HCT116 (cell line): ENCODE results near the gene ZNRF4.

Experiments
- CBX3 ChIP-seq: IDR thresholded peaks from 2 replicates; pipeline ENCODE4 v1.6.1; 2012; ENCODE audit warnings: low read depth
- ELF1 ChIP-seq: IDR thresholded peaks from 2 replicates; pipeline ENCODE4 v1.6.1; 2012; ENCODE audit warnings: low read depth, borderline replicate concordance
- EZH2 ChIP-seq: fragments of 200-600 bp; sonication (generic); IDR thresholded peaks from 2 replicates; pipeline ENCODE4 v1.6.1; 2017; ENCODE audit warnings: antibody characterized with exemption, mixed run types
- EZH2phosphoT487 ChIP-seq: fragments of 200-600 bp; IDR thresholded peaks from 2 replicates; pipeline ENCODE4 v1.6.1; 2018; ENCODE audit warnings: antibody characterized with exemption, borderline replicate concordance
- JUND ChIP-seq: IDR thresholded peaks from 2 replicates; pipeline ENCODE4 v1.6.1; 2012
- POLR2A ChIP-seq: IDR thresholded peaks from 2 replicates; pipeline ENCODE4 v1.7.0; 2011; ENCODE audit warnings: borderline replicate concordance; ENCODE audit not compliant: insufficient read depth, insufficient read length; ENCODE audit errors: extremely low read depth
- POLR2AphosphoS5 ChIP-seq: IDR thresholded peaks from 2 replicates; pipeline ENCODE4 v1.6.1; 2011; ENCODE audit warnings: mild to moderate bottlenecking, low read depth, low read length, moderate library complexity
- RAD21 ChIP-seq: IDR thresholded peaks from 2 replicates; pipeline ENCODE4 v1.6.1; 2012; ENCODE audit warnings: low read depth, mild to moderate bottlenecking
- SIN3A ChIP-seq: IDR thresholded peaks from 2 replicates; pipeline ENCODE4 v1.6.1; 2012; ENCODE audit warnings: low read depth
- SRF ChIP-seq: IDR thresholded peaks from 2 replicates; pipeline ENCODE4 v1.6.1; 2012; ENCODE audit warnings: low read depth
- TF ChIP-seq, protein P1 (sequence below): IDR thresholded peaks from 2 replicates; pipeline ENCODE4 v1.6.1; 2012; ENCODE audit warnings: low read depth
- TF ChIP-seq, protein P2 (sequence below), 3 experiments: fragments of 200-600 bp in 1 of 3; sonication (generic) in 1 of 3; IDR thresholded peaks in 2 of 3; conservative IDR thresholded peaks in 1 of 3; 2 replicates each; pipeline ENCODE4 v1.5.1; 2012 to 2017; ENCODE audit warnings: low read depth in 2 of 3, low read length in 2 of 3, antibody characterized with exemption in 1 of 3, borderline replicate concordance in 1 of 3, control low read depth in 1 of 3, mild to moderate bottlenecking in 1 of 3, mixed read lengths in 1 of 3, mixed run types in 1 of 3, moderate library complexity in 1 of 3; ENCODE audit not compliant: insufficient read depth in 1 of 3

DNA sequence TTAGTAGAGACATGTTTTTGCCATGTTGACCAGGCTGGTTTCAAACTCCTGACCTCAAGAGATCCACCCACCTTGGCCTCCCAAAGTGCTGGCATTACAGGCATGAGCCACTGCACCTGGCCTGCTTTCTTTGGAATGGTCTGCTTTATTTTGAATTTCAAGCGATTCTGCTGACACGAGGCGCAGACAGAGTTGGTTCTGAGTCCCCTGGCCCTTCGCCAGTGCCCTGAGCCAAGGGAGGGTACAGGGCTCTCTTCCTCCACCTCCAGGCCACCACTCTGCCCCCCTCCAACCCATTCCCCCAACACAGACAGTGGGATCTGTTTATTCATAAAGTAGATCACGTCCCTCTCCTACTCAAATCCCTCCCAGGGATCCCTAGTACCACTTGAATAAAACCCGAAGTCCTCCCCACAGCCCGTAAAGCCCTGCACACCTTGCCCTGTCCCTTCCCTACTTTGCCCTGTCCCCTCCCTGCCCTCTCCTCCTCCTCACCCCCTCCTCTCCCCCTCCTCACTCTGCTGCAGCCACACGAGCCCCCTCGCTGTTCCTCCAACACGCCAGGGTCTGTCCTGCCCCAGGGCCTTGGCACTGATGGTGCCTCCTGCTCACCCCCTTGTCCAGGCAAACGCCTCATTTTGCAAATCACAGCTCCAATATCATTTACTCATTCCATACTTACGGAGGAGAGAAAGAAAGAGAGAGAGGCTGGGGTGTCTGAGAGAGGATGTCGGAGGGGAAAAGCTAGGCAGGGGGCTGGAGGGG, 22.4 kb downstream of the ZNRF4 start:
- TF ChIP-seq EZH2, result no peak
- no peak for TF ChIP-seq POLR2A
- no peak for TF ChIP-seq POLR2AphosphoS5
- TF ChIP-seq, protein P1, sequence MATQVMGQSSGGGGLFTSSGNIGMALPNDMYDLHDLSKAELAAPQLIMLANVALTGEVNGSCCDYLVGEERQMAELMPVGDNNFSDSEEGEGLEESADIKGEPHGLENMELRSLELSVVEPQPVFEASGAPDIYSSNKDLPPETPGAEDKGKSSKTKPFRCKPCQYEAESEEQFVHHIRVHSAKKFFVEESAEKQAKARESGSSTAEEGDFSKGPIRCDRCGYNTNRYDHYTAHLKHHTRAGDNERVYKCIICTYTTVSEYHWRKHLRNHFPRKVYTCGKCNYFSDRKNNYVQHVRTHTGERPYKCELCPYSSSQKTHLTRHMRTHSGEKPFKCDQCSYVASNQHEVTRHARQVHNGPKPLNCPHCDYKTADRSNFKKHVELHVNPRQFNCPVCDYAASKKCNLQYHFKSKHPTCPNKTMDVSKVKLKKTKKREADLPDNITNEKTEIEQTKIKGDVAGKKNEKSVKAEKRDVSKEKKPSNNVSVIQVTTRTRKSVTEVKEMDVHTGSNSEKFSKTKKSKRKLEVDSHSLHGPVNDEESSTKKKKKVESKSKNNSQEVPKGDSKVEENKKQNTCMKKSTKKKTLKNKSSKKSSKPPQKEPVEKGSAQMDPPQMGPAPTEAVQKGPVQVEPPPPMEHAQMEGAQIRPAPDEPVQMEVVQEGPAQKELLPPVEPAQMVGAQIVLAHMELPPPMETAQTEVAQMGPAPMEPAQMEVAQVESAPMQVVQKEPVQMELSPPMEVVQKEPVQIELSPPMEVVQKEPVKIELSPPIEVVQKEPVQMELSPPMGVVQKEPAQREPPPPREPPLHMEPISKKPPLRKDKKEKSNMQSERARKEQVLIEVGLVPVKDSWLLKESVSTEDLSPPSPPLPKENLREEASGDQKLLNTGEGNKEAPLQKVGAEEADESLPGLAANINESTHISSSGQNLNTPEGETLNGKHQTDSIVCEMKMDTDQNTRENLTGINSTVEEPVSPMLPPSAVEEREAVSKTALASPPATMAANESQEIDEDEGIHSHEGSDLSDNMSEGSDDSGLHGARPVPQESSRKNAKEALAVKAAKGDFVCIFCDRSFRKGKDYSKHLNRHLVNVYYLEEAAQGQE, result no peak
- TF ChIP-seq, protein P2, sequence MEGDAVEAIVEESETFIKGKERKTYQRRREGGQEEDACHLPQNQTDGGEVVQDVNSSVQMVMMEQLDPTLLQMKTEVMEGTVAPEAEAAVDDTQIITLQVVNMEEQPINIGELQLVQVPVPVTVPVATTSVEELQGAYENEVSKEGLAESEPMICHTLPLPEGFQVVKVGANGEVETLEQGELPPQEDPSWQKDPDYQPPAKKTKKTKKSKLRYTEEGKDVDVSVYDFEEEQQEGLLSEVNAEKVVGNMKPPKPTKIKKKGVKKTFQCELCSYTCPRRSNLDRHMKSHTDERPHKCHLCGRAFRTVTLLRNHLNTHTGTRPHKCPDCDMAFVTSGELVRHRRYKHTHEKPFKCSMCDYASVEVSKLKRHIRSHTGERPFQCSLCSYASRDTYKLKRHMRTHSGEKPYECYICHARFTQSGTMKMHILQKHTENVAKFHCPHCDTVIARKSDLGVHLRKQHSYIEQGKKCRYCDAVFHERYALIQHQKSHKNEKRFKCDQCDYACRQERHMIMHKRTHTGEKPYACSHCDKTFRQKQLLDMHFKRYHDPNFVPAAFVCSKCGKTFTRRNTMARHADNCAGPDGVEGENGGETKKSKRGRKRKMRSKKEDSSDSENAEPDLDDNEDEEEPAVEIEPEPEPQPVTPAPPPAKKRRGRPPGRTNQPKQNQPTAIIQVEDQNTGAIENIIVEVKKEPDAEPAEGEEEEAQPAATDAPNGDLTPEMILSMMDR (IDR thresholded peaks at IDR 0.05 in 2 of 3, conservative IDR thresholded peaks at IDR 0.05 in 1 of 3; ENCODE audit: borderline replicate concordance in 1 of 3, insufficient read depth in 1 of 3, low read depth in 2 of 3, low read length in 2 of 3), result no peak
- no peak for TF ChIP-seq EZH2phosphoT487
- TF ChIP-seq SRF, result no peak
- no peak for TF ChIP-seq RAD21
- no peak for TF ChIP-seq SIN3A
- TF ChIP-seq JUND, result no peak
- no peak for TF ChIP-seq CBX3
- TF ChIP-seq ELF1, result no peak
